Tibial nerve (tissue), 4 donors: ENCODE measurements around the gene NDUFS8. TPM values are rescaled to one million over a fixed set of nuclear protein-coding genes. Genes with fewer than 3 reads are reported as not detected.

ENCODE experiments used
- DNase-seq, 2 donors: peaks; one replicate each; pipeline ENCODE4 v3.0.0-alpha.2; 2019; ENCODE audit warnings: low spot score in 2 of 2
- H3K27ac ChIP-seq, 4 donors: fragments of 200-600 bp; sonication (generic) in 3 of 4; one replicate each; pipeline ENCODE4 v1.5.1; 2017 to 2019; ENCODE audit warnings: mild to moderate bottlenecking in 1 of 4
- H3K27me3 ChIP-seq, 2 donors: fragments of 200-600 bp; sonication (generic) in 1 of 2; one replicate each; pipeline versions ENCODE4 v1.5.1 to v1.6.0; 2017 to 2019
- H3K36me3 ChIP-seq, 3 donors: fragments of 200-600 bp; sonication (generic); one replicate each; pipeline ENCODE4 v1.5.1; 2018 to 2019
- H3K4me1 ChIP-seq, 4 donors: fragments of 200-600 bp; sonication (generic) in 3 of 4; one replicate each; pipeline ENCODE4 v1.5.1; 2017 to 2019
- H3K4me3 ChIP-seq, 4 donors: fragments of 200-600 bp; sonication (generic) in 3 of 4; one replicate each; pipeline ENCODE4 v1.5.1; 2017 to 2019; ENCODE audit warnings: mild to moderate bottlenecking in 1 of 4, moderate library complexity in 1 of 4
- H3K9me3 ChIP-seq, 4 donors: fragments of 200-600 bp; sonication (generic) in 3 of 4; one replicate each; pipeline ENCODE4 v1.5.1; 2017 to 2019
- EP300 ChIP-seq, 2 donors: sonication (generic); formaldehyde crosslinking; IDR thresholded peaks; one replicate each; pipeline ENCODE4 v1.6.1; 2017; ENCODE audit warnings: antibody characterized with exemption in 2 of 2, mild to moderate bottlenecking in 1 of 2
- POLR2A ChIP-seq, 2 donors: fragments of 450-650 bp; IDR thresholded peaks; one replicate each; pipeline ENCODE4 v1.6.1; 2017; ENCODE audit warnings: antibody characterized with exemption in 2 of 2, mild to moderate bottlenecking in 2 of 2, moderate library complexity in 2 of 2
- WGBS, 2 donors: methylation state at CpG; one replicate each; pipeline ENCODE4 v1.1.5; 2018; 5-methylcytosine and 5-hydroxymethylcytosine counted together
- total RNA-seq, 4 donors: library from RNA; depleted of rRNA; stranded (reverse); fragments of >200 nt; gene quantifications; one replicate each; pipeline ENCODE4 v1.1.0, GENCODE V29; 2016
- TF ChIP-seq, protein P1 (sequence below), 5 experiments: fragments of 200-600 bp in 3 of 5; fragments of 450-650 bp in 2 of 5; sonication (generic) in 3 of 5; IDR thresholded peaks; one replicate each; pipeline ENCODE4 v1.5.1; 2016 to 2019; ENCODE audit warnings: antibody characterized with exemption in 5 of 5, mild to moderate bottlenecking in 3 of 5, moderate library complexity in 2 of 5

NDUFS8 gene
- total RNA-seq, 4 donors from 2014 or later, result 143 to 205 (median 180) TPM

DNA sequence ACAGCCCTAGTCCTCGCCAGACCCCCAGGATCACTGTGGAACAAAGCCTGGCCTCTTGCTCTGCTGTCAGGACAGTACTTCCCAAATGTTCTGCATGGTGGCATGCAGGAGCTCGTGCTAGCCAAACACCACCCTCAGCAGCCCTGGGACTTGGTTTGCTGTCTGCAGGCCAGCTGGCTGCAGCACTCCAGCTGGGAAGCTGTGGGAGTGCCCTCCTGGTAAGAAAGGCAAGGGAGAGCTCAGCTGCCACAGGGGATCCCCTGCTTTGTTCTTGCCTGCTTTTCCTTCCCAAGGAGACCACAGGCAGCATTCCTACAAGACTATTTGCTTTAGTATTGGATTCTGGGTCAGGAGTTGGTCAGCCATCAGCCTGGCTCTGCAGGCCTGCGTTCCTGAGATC is 36.3 kb downstream of the NDUFS8 start:
- Histone ChIP-seq H3K4me1 (no peaks in the 10 kb centered on the region), H3K9me3 (no peaks in the 10 kb centered on the region), H3K4me3 (no peak overlapping the region), H3K36me3 (peaks cover 0 to 100% (median 4%) of the 10 kb centered on the region in 3 donors), H3K27me3 (no peaks in the 10 kb centered on the region), H3K27ac (no peak overlapping the region)
- WGBS, 2 donors, result 58 to 82% methylated on average over 2 to 3 of the region's 3 CpGs
- no peak for DNase-seq
- TF ChIP-seq, protein P1, sequence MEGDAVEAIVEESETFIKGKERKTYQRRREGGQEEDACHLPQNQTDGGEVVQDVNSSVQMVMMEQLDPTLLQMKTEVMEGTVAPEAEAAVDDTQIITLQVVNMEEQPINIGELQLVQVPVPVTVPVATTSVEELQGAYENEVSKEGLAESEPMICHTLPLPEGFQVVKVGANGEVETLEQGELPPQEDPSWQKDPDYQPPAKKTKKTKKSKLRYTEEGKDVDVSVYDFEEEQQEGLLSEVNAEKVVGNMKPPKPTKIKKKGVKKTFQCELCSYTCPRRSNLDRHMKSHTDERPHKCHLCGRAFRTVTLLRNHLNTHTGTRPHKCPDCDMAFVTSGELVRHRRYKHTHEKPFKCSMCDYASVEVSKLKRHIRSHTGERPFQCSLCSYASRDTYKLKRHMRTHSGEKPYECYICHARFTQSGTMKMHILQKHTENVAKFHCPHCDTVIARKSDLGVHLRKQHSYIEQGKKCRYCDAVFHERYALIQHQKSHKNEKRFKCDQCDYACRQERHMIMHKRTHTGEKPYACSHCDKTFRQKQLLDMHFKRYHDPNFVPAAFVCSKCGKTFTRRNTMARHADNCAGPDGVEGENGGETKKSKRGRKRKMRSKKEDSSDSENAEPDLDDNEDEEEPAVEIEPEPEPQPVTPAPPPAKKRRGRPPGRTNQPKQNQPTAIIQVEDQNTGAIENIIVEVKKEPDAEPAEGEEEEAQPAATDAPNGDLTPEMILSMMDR (IDR thresholded peaks at IDR 0.05), result no peak
- TF ChIP-seq EP300 (IDR thresholded peaks at IDR 0.05), result no peak
- no peak for TF ChIP-seq POLR2A (IDR thresholded peaks at IDR 0.05)

DNA sequence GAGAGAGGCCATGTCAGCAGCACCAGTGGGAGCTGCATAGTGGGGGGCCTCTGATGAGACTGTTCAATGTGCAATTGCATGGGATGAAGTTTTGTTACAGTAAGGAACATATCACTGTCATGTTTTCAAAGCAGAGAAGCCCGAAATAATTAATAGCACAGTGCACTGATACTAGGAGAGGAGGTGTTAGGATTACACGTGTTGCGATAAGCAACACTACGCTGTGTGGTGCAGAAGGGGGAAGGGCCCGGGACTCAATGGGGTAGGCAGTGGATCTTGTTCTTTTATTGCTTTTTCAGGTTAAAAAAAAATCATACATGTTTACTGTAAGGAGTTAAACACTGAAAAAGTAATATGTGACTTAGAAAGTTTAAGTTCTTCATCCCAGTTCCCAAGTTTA is 37.5 kb downstream of the NDUFS8 start:
- Histone ChIP-seq H3K9me3 (no peaks in the 10 kb centered on the region), H3K27ac (no peak overlapping the region), H3K27me3 (no peaks in the 10 kb centered on the region), H3K36me3 (peaks cover 0 to 99% (median 0%) of the 10 kb centered on the region in 3 donors), H3K4me1 (no peaks in the 10 kb centered on the region), H3K4me3 (no peak overlapping the region)
- TF ChIP-seq POLR2A (IDR thresholded peaks at IDR 0.05), result no peak
- TF ChIP-seq EP300 (IDR thresholded peaks at IDR 0.05), result no peak
- TF ChIP-seq, protein P1 (IDR thresholded peaks at IDR 0.05), result no peak
- WGBS, 2 donors, result 93 to 97% methylated on average over 5 of the region's 5 CpGs
- DNase-seq, result no peak

DNA sequence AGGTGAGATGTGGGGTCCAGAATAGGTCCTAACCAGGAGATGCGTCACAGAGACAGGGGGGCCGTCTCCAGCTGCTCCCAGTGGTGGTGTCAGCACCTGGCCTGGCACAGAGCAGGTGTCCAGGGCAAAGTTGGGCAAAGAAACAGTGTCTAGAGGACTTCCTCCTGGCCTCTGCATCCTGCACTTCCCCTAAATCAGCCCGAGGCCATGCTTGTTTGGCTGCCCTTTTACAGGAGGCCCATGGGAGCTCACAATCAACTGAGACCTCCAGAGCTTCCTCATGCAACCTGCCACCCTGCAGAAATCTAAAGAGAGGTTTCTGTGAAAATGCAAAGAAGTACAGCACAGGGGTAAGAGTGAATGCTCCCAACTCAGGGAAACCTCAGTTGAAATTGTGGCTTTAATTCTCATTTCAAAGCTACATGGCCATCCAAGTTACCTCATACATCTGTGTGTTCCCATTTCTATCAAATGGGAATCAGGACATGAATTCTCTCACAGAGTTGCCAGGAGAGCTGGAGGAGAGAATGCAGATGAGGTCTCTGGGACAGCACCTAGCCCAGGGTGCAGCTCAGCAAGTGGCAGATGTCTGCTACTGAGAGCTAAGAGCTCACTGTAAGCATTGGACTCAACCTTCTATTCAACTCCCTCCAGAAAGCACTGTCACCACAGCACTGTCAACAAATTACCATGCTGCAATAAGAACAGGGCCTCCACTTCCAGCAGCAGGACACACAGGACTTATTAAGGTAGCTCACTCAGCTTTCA is 41.0 kb downstream of the NDUFS8 start:
- H3K4me3 ChIP-seq, result no peak overlapping the region
- no peak overlapping the region for H3K27ac ChIP-seq
- 77 to 83% methylated on average over 3 of the region's 3 CpGs for WGBS, 2 donors
- H3K9me3 ChIP-seq, result no peaks in the 10 kb centered on the region
- no peaks in the 10 kb centered on the region for H3K27me3 ChIP-seq
- DNase-seq, result no peak
- TF ChIP-seq EP300 (IDR thresholded peaks at IDR 0.05), result no peak
- TF ChIP-seq, protein P1 (IDR thresholded peaks at IDR 0.05), result no peak
- no peak for TF ChIP-seq POLR2A (IDR thresholded peaks at IDR 0.05)
- no peaks in the 10 kb centered on the region for H3K4me1 ChIP-seq
- peaks cover 0 to 84% (median 0%) of the 10 kb centered on the region in 3 donors for H3K36me3 ChIP-seq

DNA sequence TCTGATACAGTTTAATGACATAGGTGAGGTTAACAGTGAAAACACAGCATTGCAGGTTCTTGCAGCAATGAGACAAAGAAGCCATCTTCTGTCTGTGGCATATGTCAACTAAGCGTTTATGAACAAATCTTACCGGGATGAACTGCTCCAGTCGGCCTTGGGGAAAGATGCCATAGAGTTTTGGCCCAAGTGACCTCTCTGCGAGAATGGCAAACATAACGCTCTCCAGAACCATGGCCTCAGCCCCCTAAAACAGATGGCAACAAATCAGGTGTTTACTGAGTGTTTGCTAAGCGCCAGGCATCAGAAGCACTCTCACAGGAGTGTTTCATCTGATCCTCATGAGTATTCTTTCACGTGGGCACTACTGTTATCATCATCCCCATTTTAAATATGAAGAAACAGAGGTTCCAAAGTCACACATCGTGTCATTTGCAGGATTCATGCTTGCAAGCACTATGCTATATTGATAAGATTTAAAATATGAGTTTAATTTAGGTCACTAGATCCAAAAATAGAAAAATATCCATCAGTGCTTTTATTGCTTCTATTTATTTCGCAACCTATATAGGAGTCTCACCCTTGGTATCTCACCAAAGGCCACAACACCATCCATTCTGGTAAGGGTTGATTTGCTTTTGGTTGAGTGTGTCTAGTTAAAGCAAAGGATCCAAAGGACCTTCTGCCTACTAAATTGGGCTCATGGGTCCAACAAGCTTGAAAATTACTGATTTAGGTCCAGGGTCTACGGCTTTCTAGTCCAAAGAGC is 44.3 kb downstream of the NDUFS8 start:
- 82 to 88% methylated on average over 10 of the region's 10 CpGs for WGBS, 2 donors
- TF ChIP-seq POLR2A (IDR thresholded peaks at IDR 0.05), result no peak
- TF ChIP-seq, protein P1 (IDR thresholded peaks at IDR 0.05), result no peak
- TF ChIP-seq EP300 (IDR thresholded peaks at IDR 0.05), result no peak
- no peak for DNase-seq
- Histone ChIP-seq H3K4me3 (no peak overlapping the region), H3K36me3 (peaks cover 0 to 70% (median 0%) of the 10 kb centered on the region in 3 donors), H3K9me3 (no peaks in the 10 kb centered on the region), H3K27me3 (no peaks in the 10 kb centered on the region), H3K27ac (no peak overlapping the region), H3K4me1 (no peaks in the 10 kb centered on the region)
